Cardiac muscle cell (in vitro differentiated cells and primary cell): ENCODE results near the gene R3HDM4. TPM values are rescaled to one million over a fixed set of nuclear protein-coding genes. Genes with fewer than 3 reads are reported as not detected.

ENCODE experiments used
- DNase-seq, 2 donors: peaks; one replicate each; pipeline versions ENCODE4 v3.0.0 to v3.0.0-alpha.2; 2010 to 2017; ENCODE audit warnings: low read depth in 1 of 2, low spot score in 1 of 2
- H3K27ac ChIP-seq: fragments of 200-600 bp; sonication (generic); 2 replicates; pipeline ENCODE4 v1.5.1; 2016
- H3K27me3 ChIP-seq: fragments of 200-600 bp; sonication (generic); 2 replicates; pipeline ENCODE4 v1.6.0; 2016; ENCODE audit warnings: control low read depth
- H3K36me3 ChIP-seq: fragments of 200-600 bp; sonication (generic); 2 replicates; pipeline ENCODE4 v1.5.1; 2016; ENCODE audit warnings: control low read depth
- H3K4me1 ChIP-seq: fragments of 200-600 bp; sonication (generic); 2 replicates; pipeline ENCODE4 v1.8.1; 2017; ENCODE audit warnings: low read depth, mild to moderate bottlenecking, mixed run types
- H3K4me3 ChIP-seq: fragments of 200-600 bp; sonication (generic); 2 replicates; pipeline ENCODE4 v1.5.1; 2016; ENCODE audit warnings: mild to moderate bottlenecking
- H3K9me3 ChIP-seq: fragments of 200-600 bp; sonication (generic); 2 replicates; pipeline ENCODE4 v1.5.1; 2017; ENCODE audit warnings: low read depth, mild to moderate bottlenecking, control low read depth
- CTCF ChIP-seq: IDR thresholded peaks from 2 replicates; pipeline ENCODE4 v1.5.1; 2012; ENCODE audit warnings: low read depth, mild to moderate bottlenecking, low read length
- polyA plus RNA-seq: library from polyadenylated mRNA; unstranded; fragments of >200 nt; fragmentation: Nextera tagmentation; extraction: Ambion mirVana; gene quantifications from 2 replicates; pipeline ENCODE4 v1.2.1, GENCODE V29; 2016
- total RNA-seq: library from RNA; depleted of rRNA; stranded (reverse); fragments of >200 nt; gene quantifications from 2 replicates; pipeline ENCODE4 v1.2.3, GENCODE V29; 2016

R3HDM4 gene
- total and polyA plus RNA-seq, 2 experiments from 2014 or later = 60.3 to 82.1 TPM

DNA sequence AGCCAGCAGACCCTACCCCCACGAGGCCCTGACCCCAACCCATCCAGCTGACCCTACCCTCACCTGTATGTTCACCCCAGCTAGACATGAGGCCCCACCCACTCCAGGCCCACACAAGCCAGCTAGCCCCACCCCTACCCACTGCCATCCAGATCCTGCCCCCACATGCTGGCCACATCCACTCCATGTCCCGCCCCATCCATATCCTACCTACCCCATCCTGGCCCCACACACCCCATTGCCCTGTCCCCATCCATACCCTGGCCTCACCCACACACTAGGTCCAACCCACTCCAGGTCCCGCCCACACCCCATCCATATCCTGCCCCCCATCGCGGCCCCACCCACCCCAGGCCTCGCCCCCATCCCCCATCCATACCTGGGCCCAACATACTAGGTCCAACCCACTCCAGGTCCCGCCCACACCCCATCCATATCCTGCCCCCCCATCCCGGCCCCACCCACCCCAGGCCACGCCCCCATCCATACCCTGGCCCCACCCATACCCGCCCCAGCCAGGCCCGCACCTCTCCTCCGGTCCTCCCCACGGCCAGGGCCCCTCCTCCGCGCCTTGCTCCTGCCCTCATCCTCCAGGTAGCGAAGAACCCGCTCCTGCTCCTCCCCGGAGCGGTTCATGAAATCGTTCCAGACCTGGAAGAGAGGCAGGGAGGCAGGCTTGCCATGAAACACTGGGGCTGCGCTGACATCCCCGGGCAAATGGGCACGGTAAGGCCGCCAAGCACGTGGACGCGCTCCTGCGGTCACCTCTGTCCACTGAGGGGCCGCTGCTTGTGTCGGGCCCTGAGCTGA lies 12.5 kb downstream of the R3HDM4 start:
- Histone ChIP-seq H3K4me3 (no peak overlapping the region), H3K36me3 (no peaks in the 10 kb centered on the region), H3K27ac (no peak overlapping the region), H3K4me1 (no peaks in the 10 kb centered on the region), H3K9me3 (no peaks in the 10 kb centered on the region), H3K27me3 (no peaks in the 10 kb centered on the region)
- DNase-seq = no peak
- TF ChIP-seq CTCF = no peak

- no peak for TF ChIP-seq CTCF
- no peaks in the 10 kb centered on the region for H3K9me3 ChIP-seq
- H3K27me3 ChIP-seq = no peaks in the 10 kb centered on the region
- H3K4me3 ChIP-seq = no peak overlapping the region
- no peak overlapping the region for H3K27ac ChIP-seq
- no peaks in the 10 kb centered on the region for H3K4me1 ChIP-seq
- DNase-seq = no peak
- H3K36me3 ChIP-seq = no peaks in the 10 kb centered on the region
Measured at GRCh38 chr19:900043-900301, 13.0 kb downstream of the R3HDM4 start.

DNA sequence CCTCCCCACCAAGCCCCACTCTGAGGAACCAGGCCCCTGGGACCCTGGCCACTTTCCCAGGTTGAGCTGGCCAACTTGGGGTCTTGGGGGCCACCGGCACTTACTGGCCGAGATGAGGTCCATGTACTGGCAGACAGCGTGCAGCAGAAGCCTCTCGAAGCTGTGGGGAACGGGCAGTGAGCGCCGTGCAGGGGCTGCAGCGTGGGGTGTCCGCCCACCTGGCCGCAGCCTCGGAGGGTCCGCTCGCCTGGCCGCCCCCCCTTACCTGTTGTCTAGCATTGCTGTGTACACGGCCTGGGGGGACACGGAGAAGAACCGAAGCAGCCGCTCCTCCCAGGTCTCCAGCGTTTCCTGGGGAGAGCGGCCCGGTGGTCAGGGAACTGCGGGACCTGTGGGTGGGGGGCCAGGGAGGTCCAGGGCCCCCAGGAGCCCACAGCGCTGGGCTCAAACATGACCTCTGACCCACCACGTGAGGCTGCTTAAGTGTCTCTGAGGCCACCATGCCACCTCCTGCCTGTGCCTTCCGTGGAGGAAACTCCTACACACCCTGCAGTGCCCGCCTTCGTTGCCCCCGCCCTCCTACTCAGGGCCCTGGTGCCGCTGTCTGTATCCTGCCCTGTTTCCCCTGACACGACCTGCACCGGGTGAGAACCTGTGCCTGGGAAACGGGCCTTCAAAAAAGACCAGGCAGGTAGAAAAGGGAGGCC lies 13.5 kb downstream of the R3HDM4 start:
- H3K36me3 ChIP-seq = no peaks in the 10 kb centered on the region
- no peaks in the 10 kb centered on the region for H3K27me3 ChIP-seq
- H3K4me3 ChIP-seq = no peak overlapping the region
- H3K4me1 ChIP-seq = no peaks in the 10 kb centered on the region
- H3K9me3 ChIP-seq = no peaks in the 10 kb centered on the region
- DNase-seq = no peak
- no peak for TF ChIP-seq CTCF
- no peak overlapping the region for H3K27ac ChIP-seq

DNA sequence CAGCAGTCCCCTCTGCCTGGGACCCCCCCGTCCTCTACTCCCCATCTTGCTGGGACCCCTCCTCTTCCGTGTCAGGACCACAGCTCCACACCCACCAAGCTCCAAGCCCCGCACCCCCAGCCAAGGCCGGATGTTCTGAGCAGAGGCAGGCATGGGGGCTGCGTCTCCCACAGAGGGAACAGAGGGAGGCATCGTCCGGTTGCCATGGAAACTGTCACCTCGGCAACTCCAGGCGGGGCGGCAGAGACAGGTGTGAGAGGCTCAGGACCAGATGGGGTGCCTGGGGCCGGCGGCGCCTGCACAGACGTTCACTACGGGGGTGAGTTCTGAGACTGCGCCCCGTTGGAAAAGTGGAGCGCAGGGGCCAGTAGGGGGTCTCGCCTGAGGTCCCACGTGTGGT lies 14.4 kb downstream of the R3HDM4 start:
- TF ChIP-seq CTCF = no peak
- Histone ChIP-seq H3K9me3 (no peaks in the 10 kb centered on the region), H3K4me1 (no peaks in the 10 kb centered on the region), H3K36me3 (no peaks in the 10 kb centered on the region), H3K27me3 (no peaks in the 10 kb centered on the region), H3K4me3 (no peak overlapping the region), H3K27ac (no peak overlapping the region)
- no peak for DNase-seq

- H3K9me3 ChIP-seq = no peaks in the 10 kb centered on the region
- H3K27ac ChIP-seq = no peak overlapping the region
- no peak overlapping the region for H3K4me3 ChIP-seq
- H3K4me1 ChIP-seq = no peaks in the 10 kb centered on the region
- peak; percentile 5 for TF ChIP-seq CTCF
- no peaks in the 10 kb centered on the region for H3K27me3 ChIP-seq
- no peaks in the 10 kb centered on the region for H3K36me3 ChIP-seq
- DNase-seq = no peak
Measured at GRCh38 chr19:897442-898039, 15.5 kb downstream of the R3HDM4 start.
